Suprapubic skin (tissue), 4 donors: Measurements from ENCODE around the gene DMC1. TPM values are rescaled to one million over a fixed set of nuclear protein-coding genes. Genes with fewer than 3 reads are reported as not detected.

Source experiments
- DNase-seq, 2 donors: peaks; one replicate each; pipeline ENCODE4 v3.0.0-alpha.2; 2019; ENCODE audit warnings: low spot score in 2 of 2
- H3K27ac ChIP-seq: fragments of 200-600 bp; sonication (generic); one replicate; pipeline ENCODE4 v1.5.1; 2019
- H3K27me3 ChIP-seq: fragments of 200-600 bp; sonication (generic); one replicate; pipeline ENCODE4 v1.5.1; 2019
- H3K36me3 ChIP-seq: fragments of 200-600 bp; sonication (generic); one replicate; pipeline ENCODE4 v1.5.1; 2019
- H3K4me1 ChIP-seq: fragments of 200-600 bp; sonication (generic); one replicate; pipeline ENCODE4 v1.5.1; 2019
- H3K4me3 ChIP-seq: fragments of 200-600 bp; sonication (generic); one replicate; pipeline ENCODE4 v1.5.1; 2019; ENCODE audit warnings: mild to moderate bottlenecking
- H3K9me3 ChIP-seq: fragments of 200-600 bp; sonication (generic); one replicate; pipeline ENCODE4 v1.5.1; 2019
- CTCF ChIP-seq, 2 donors: fragments of 200-600 bp in 1 of 2; fragments of 450-650 bp in 1 of 2; sonication (generic) in 1 of 2; IDR thresholded peaks; one replicate each; pipeline ENCODE4 v1.5.1; 2016 to 2019; ENCODE audit warnings: antibody characterized with exemption in 2 of 2, mild to moderate bottlenecking in 1 of 2, moderate library complexity in 1 of 2
- EP300 ChIP-seq: sonication (generic); formaldehyde crosslinking; IDR thresholded peaks from one replicate; pipeline ENCODE4 v1.6.1; 2017; ENCODE audit warnings: antibody characterized with exemption
- POLR2A ChIP-seq, 2 donors: fragments of 450-650 bp; IDR thresholded peaks; one replicate each; pipeline ENCODE4 v1.6.1; 2017; ENCODE audit warnings: antibody characterized with exemption in 2 of 2, mild to moderate bottlenecking in 2 of 2, moderate library complexity in 2 of 2
- POLR2AphosphoS5 ChIP-seq, 3 donors: sonication (generic); formaldehyde crosslinking; IDR thresholded peaks; one replicate each; pipeline ENCODE4 v1.6.1; 2017; ENCODE audit warnings: antibody characterized with exemption in 3 of 3
- WGBS: methylation state at CpG from one replicate; pipeline ENCODE4 v1.1.5; 2018; 5-methylcytosine and 5-hydroxymethylcytosine counted together
- total RNA-seq, 4 donors: library from RNA; depleted of rRNA; stranded (reverse); fragments of >200 nt; gene quantifications; one replicate each; pipeline ENCODE4 v1.1.0, GENCODE V29; 2016

Gene DMC1
- total RNA-seq, 4 donors from 2014 or later = 0.25 to 19.0 (median 0.68) TPM

- Histone ChIP-seq H3K9me3 (no peaks in the 10 kb centered on the region), H3K4me3 (no peak overlapping the region), H3K27me3 (no peaks in the 10 kb centered on the region), H3K4me1 (no peaks in the 10 kb centered on the region), H3K36me3 (no peaks in the 10 kb centered on the region), H3K27ac (no peak overlapping the region)
- DNase-seq = no peak
- TF ChIP-seq CTCF (IDR thresholded peaks at IDR 0.05) (no peak), EP300 (no peak), POLR2AphosphoS5 (IDR thresholded peaks at IDR 0.05) (no peak), POLR2A (IDR thresholded peaks at IDR 0.05) (no peak)
- 95% methylated on average over 3 of the region's 3 CpGs for WGBS
Measured at GRCh38 chr22:38523029-38523428, 47.0 kb downstream of the DMC1 start.

- WGBS = 100% methylated on average over 2 of the region's 2 CpGs
- no peak for DNase-seq
- no peak for TF ChIP-seq EP300
- no peak for TF ChIP-seq POLR2AphosphoS5 (IDR thresholded peaks at IDR 0.05)
- TF ChIP-seq CTCF (IDR thresholded peaks at IDR 0.05) = no peak
- TF ChIP-seq POLR2A (IDR thresholded peaks at IDR 0.05) = no peak
- Histone ChIP-seq H3K4me3 (no peak overlapping the region), H3K27ac (no peak overlapping the region), H3K9me3 (no peaks in the 10 kb centered on the region), H3K27me3 (no peaks in the 10 kb centered on the region), H3K36me3 (no peaks in the 10 kb centered on the region), H3K4me1 (no peaks in the 10 kb centered on the region)
Measured at GRCh38 chr22:38519453-38520250, 50.3 kb downstream of the DMC1 start.

GRCh38 chr22:38518620-38519019, 51.4 kb downstream of the DMC1 start:
- no peak overlapping the region for H3K27ac ChIP-seq
- no peak overlapping the region for H3K4me3 ChIP-seq
- no peaks in the 10 kb centered on the region for H3K9me3 ChIP-seq
- H3K36me3 ChIP-seq = no peaks in the 10 kb centered on the region
- DNase-seq = no peak
- H3K27me3 ChIP-seq = no peaks in the 10 kb centered on the region
- TF ChIP-seq CTCF (IDR thresholded peaks at IDR 0.05) (no peak), EP300 (no peak), POLR2AphosphoS5 (IDR thresholded peaks at IDR 0.05) (no peak), POLR2A (IDR thresholded peaks at IDR 0.05) (no peak)
- H3K4me1 ChIP-seq = no peaks in the 10 kb centered on the region
- 98% methylated on average over 4 of the region's 4 CpGs for WGBS

- WGBS = 88% methylated on average over 1 of the region's 1 CpG
- Histone ChIP-seq H3K27me3 (no peaks in the 10 kb centered on the region), H3K36me3 (no peaks in the 10 kb centered on the region), H3K4me1 (no peaks in the 10 kb centered on the region), H3K4me3 (no peak overlapping the region), H3K9me3 (no peaks in the 10 kb centered on the region), H3K27ac (no peak overlapping the region)
- no peak for DNase-seq
- no peak for TF ChIP-seq POLR2A (IDR thresholded peaks at IDR 0.05)
- TF ChIP-seq EP300 = no peak
- no peak for TF ChIP-seq CTCF (IDR thresholded peaks at IDR 0.05)
- TF ChIP-seq POLR2AphosphoS5 (IDR thresholded peaks at IDR 0.05) = no peak
Measured at GRCh38 chr22:38513063-38513462, 56.9 kb downstream of the DMC1 start.

GRCh38 chr22:38510416-38510970, 59.5 kb downstream of the DMC1 start:
- WGBS = 93% methylated on average over 5 of the region's 5 CpGs
- Histone ChIP-seq H3K36me3 (no peaks in the 10 kb centered on the region), H3K27ac (no peak overlapping the region), H3K4me3 (no peak overlapping the region), H3K4me1 (peaks cover 8% of the 10 kb centered on the region), H3K27me3 (no peaks in the 10 kb centered on the region), H3K9me3 (no peaks in the 10 kb centered on the region)
- DNase-seq = no peak
- no peak for TF ChIP-seq POLR2AphosphoS5 (IDR thresholded peaks at IDR 0.05)
- no peak for TF ChIP-seq POLR2A (IDR thresholded peaks at IDR 0.05)
- no peak for TF ChIP-seq EP300
- TF ChIP-seq CTCF (IDR thresholded peaks at IDR 0.05) = no peak
